G401.6 (cell line): ENCODE measurements around the gene EBF4.
A peak's percentile ranks its signal among the peaks of the same experiment; 100 is the strongest.

Experiments used
- FAIRE-seq: peaks from 2 replicates; lab custom pipeline; 2012; peaks lifted over from hg19 to GRCh38; lab: Jason Lieb, UNC

The EBF4 gene

GRCh38 chr20:2742934-2743559 is 50.5 kb downstream of the EBF4 start:
- peak; percentile 6 for FAIRE-seq

GRCh38 chr20:2745060-2745910 is 52.7 kb downstream of the EBF4 start:
- no peak for FAIRE-seq

GRCh38 chr20:2745936-2746635 is 53.5 kb downstream of the EBF4 start:
- no peak for FAIRE-seq

GRCh38 chr20:2746636-2747265 is 54.2 kb downstream of the EBF4 start:
- FAIRE-seq = no peak

GRCh38 chr20:2747676-2748235 is 55.2 kb downstream of the EBF4 start:
- no peak for FAIRE-seq

GRCh38 chr20:2748551-2749342 is 56.2 kb downstream of the EBF4 start:
- FAIRE-seq = no peak

GRCh38 chr20:2749343-2749950 is 56.9 kb downstream of the EBF4 start:
- FAIRE-seq = no peak

- FAIRE-seq = no peak
These were observed 57.4 kb downstream of the EBF4 start for GRCh38 chr20:2749951-2750490.

GRCh38 chr20:2750491-2751251 is 58.1 kb downstream of the EBF4 start:
- no peak for FAIRE-seq

GRCh38 chr20:2751347-2751877 is 58.8 kb downstream of the EBF4 start:
- no peak for FAIRE-seq

GRCh38 chr20:2751878-2752566 is 59.4 kb downstream of the EBF4 start:
- no peak for FAIRE-seq

GRCh38 chr20:2752567-2753460 is 60.2 kb downstream of the EBF4 start:
- no peak for FAIRE-seq

GRCh38 chr20:2753461-2754040 is 61.0 kb downstream of the EBF4 start:
- no peak for FAIRE-seq

GRCh38 chr20:2754424-2754823 is 61.8 kb downstream of the EBF4 start:
- FAIRE-seq = no peak

- FAIRE-seq = no peak
These were observed 63.0 kb downstream of the EBF4 start for GRCh38 chr20:2755451-2756055.

- no peak for FAIRE-seq
These were observed 63.6 kb downstream of the EBF4 start for GRCh38 chr20:2756056-2756611.

GRCh38 chr20:2757001-2757400 is 64.4 kb downstream of the EBF4 start:
- no peak for FAIRE-seq
